HEK293 (cell line): Measurements from ENCODE around the gene EPG5.

Source experiments
- ZBTB21 ChIP-seq: fragments of 450-650 bp; formaldehyde crosslinking; IDR thresholded peaks from 2 replicates; pipeline ENCODE4 v1.5.1; 2017; ENCODE audit warnings: missing biosample characterization, missing genetic modification characterization
- ZNF174 ChIP-seq: fragments of 450-650 bp; formaldehyde crosslinking; IDR thresholded peaks from 2 replicates; pipeline ENCODE4 v1.5.0; 2017; ENCODE audit warnings: missing biosample characterization, mild to moderate bottlenecking, missing genetic modification characterization
- ZNF221 ChIP-seq: fragments of 450-650 bp; formaldehyde crosslinking; IDR thresholded peaks from 2 replicates; pipeline ENCODE4 v1.5.1; 2017; ENCODE audit warnings: missing biosample characterization, missing genetic modification characterization, borderline replicate concordance
- ZNF433 ChIP-seq: fragments of 450-650 bp; formaldehyde crosslinking; IDR thresholded peaks from 2 replicates; pipeline ENCODE4 v1.5.1; 2016; ENCODE audit warnings: missing biosample characterization, missing genetic modification characterization, low read depth
- ZXDB ChIP-seq: fragments of 450-650 bp; formaldehyde crosslinking; IDR thresholded peaks from 2 replicates; pipeline ENCODE4 v1.5.1; 2016; ENCODE audit warnings: missing biosample characterization, missing genetic modification characterization
- TF ChIP-seq, protein P1 (sequence below): fragments of 450-650 bp; formaldehyde crosslinking; IDR thresholded peaks from 2 replicates; pipeline ENCODE4 v1.5.1; 2016; ENCODE audit warnings: missing biosample characterization, missing genetic modification characterization
- TF ChIP-seq, protein P2 (sequence below): fragments of 450-650 bp; formaldehyde crosslinking; IDR thresholded peaks from 2 replicates; pipeline ENCODE4 v1.5.1; 2016; ENCODE audit warnings: missing biosample characterization, missing genetic modification characterization, low read depth

DNA sequence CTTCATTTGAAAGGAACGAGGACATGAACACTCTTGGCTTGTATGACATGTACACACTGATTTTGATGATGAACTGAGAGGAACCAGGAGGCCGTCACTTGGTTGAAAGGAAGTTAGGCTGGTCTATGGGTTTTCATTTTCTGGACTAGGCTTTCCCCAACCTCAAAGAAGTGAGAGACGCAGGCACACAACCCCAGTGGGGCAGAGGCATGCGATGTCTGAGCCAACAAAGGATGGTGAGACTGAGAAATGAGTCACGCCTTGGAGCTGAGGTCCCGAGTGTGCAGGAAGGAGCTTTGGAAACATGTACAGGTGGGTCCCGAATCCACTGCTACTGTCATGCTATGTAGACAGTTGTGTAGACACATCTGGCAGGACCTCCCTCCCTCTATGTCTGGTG lies 117.6 kb downstream of the EPG5 start:
- TF ChIP-seq ZXDB (tag by site-specific recombination) (no peak), ZNF174 (tag by site-specific recombination) (no peak), ZNF221 (tag by site-specific recombination) (no peak), ZBTB21 (tag by site-specific recombination) (no peak), ZNF433 (tag by site-specific recombination) (no peak)
- TF ChIP-seq, protein P1, sequence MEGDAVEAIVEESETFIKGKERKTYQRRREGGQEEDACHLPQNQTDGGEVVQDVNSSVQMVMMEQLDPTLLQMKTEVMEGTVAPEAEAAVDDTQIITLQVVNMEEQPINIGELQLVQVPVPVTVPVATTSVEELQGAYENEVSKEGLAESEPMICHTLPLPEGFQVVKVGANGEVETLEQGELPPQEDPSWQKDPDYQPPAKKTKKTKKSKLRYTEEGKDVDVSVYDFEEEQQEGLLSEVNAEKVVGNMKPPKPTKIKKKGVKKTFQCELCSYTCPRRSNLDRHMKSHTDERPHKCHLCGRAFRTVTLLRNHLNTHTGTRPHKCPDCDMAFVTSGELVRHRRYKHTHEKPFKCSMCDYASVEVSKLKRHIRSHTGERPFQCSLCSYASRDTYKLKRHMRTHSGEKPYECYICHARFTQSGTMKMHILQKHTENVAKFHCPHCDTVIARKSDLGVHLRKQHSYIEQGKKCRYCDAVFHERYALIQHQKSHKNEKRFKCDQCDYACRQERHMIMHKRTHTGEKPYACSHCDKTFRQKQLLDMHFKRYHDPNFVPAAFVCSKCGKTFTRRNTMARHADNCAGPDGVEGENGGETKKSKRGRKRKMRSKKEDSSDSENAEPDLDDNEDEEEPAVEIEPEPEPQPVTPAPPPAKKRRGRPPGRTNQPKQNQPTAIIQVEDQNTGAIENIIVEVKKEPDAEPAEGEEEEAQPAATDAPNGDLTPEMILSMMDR, result no peak
- TF ChIP-seq, protein P2, sequence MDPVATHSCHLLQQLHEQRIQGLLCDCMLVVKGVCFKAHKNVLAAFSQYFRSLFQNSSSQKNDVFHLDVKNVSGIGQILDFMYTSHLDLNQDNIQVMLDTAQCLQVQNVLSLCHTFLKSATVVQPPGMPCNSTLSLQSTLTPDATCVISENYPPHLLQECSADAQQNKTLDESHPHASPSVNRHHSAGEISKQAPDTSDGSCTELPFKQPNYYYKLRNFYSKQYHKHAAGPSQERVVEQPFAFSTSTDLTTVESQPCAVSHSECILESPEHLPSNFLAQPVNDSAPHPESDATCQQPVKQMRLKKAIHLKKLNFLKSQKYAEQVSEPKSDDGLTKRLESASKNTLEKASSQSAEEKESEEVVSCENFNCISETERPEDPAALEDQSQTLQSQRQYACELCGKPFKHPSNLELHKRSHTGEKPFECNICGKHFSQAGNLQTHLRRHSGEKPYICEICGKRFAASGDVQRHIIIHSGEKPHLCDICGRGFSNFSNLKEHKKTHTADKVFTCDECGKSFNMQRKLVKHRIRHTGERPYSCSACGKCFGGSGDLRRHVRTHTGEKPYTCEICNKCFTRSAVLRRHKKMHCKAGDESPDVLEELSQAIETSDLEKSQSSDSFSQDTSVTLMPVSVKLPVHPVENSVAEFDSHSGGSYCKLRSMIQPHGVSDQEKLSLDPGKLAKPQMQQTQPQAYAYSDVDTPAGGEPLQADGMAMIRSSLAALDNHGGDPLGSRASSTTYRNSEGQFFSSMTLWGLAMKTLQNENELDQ (tag by site-specific recombination), result no peak
